IMR-90 (cell line): ENCODE measurements around the gene SIX4. TPM values are rescaled to one million over a fixed set of nuclear protein-coding genes. Genes with fewer than 3 reads are reported as not detected.

Experiments
- ATAC-seq: fragments of 200-7000 bp; cut with Tn5 transposase; 2 replicates; pipeline ENCODE4 v1.9.1; 2020; ENCODE audit warnings: low read depth, mild to moderate bottlenecking, moderate library complexity
- BruUV-seq: library from RNA; stranded (reverse); fragments of 400-500 nt; replicated peaks from 2 replicates; lab custom pipeline; 2021; lab: Mats Ljungman, UMichigan
- CTCF ChIA-PET: fragments of 300-600 bp; formaldehyde crosslinking; extraction: SDS; loops from one replicate; lab custom pipeline; 2021; ENCODE audit warnings: antibody characterized with exemption; lab: Yijun Ruan, JAX
- POLR2A ChIA-PET: fragments of 300-600 bp; sonication (Branson Sonifier 250); formaldehyde crosslinking; loops from one replicate; lab custom pipeline; 2022; ENCODE audit warnings: antibody characterized with exemption; ENCODE audit not compliant: unreplicated experiment; lab: Charles Lee
- DNase-seq: peaks from one replicate; pipeline ENCODE4 v3.0.0; 2013
- H2AFZ ChIP-seq: replicated peaks from 2 replicates; pipeline ENCODE3; 2013; ENCODE audit warnings: low read length, mild to moderate bottlenecking; ENCODE audit not compliant: poor library complexity
- H2AK5ac ChIP-seq: 2 replicates; pipeline ENCODE4 v1.6.1; 2013; ENCODE audit warnings: low read depth, low read length, inconsistent platforms
- H2AK9ac ChIP-seq: replicated peaks from 2 replicates; pipeline ENCODE3; 2013; ENCODE audit warnings: mild to moderate bottlenecking, low read depth, low read length, moderate library complexity; ENCODE audit not compliant: poor library complexity
- H2BK120ac ChIP-seq: 2 replicates; pipeline ENCODE4 v1.6.1; 2013; ENCODE audit warnings: low read depth, low read length, inconsistent platforms
- H2BK15ac ChIP-seq: 3 replicates; pipeline ENCODE4 v1.6.1; 2013; ENCODE audit warnings: low read depth, low read length, inconsistent platforms
- H2BK20ac ChIP-seq: 2 replicates; pipeline ENCODE4 v1.6.1; 2013; ENCODE audit warnings: low read depth, mild to moderate bottlenecking, inconsistent platforms, low read length, moderate library complexity
- H2BK5ac ChIP-seq: 2 replicates; pipeline ENCODE4 v1.6.1; 2013; ENCODE audit warnings: mild to moderate bottlenecking, low read depth, low read length, inconsistent platforms; ENCODE audit not compliant: poor library complexity, severe bottlenecking
- H3K14ac ChIP-seq: replicated peaks from 2 replicates; pipeline ENCODE4 v1.6.1; 2013; ENCODE audit warnings: low read depth, low read length, inconsistent platforms
- H3K18ac ChIP-seq: 2 replicates; pipeline ENCODE4 v1.6.1; 2013; ENCODE audit warnings: low read depth, low read length, control low read depth
- H3K23ac ChIP-seq: 2 replicates; pipeline ENCODE4 v1.6.1; 2013; ENCODE audit warnings: low read depth, low read length, inconsistent platforms
- H3K27ac ChIP-seq: 2 replicates; pipeline ENCODE4 v1.5.1; 2013; ENCODE audit warnings: mild to moderate bottlenecking, control low read depth, low read length; ENCODE audit not compliant: insufficient read depth
- H3K27me3 ChIP-seq: 2 replicates; pipeline ENCODE4 v1.6.1; 2013; ENCODE audit warnings: low read length; ENCODE audit not compliant: control insufficient read depth, insufficient read depth
- H3K36me3 ChIP-seq: 2 replicates; pipeline ENCODE4 v1.6.1; 2013; ENCODE audit warnings: low read length, mixed read lengths; ENCODE audit not compliant: control insufficient read depth, insufficient read depth
- H3K4ac ChIP-seq: 2 replicates; pipeline ENCODE4 v1.6.1; 2013; ENCODE audit warnings: low read depth, low read length, inconsistent platforms
- H3K4me1 ChIP-seq: 2 replicates; pipeline ENCODE4 v1.6.1; 2013; ENCODE audit warnings: low read length, mixed read lengths; ENCODE audit not compliant: control insufficient read depth, insufficient read depth
- H3K4me2 ChIP-seq: 2 replicates; pipeline ENCODE4 v1.6.1; 2013; ENCODE audit warnings: low read depth, mild to moderate bottlenecking, control low read depth, low read length, moderate library complexity
- H3K4me3 ChIP-seq: 2 replicates; pipeline ENCODE4 v1.5.1; 2013; ENCODE audit warnings: low read depth, mild to moderate bottlenecking, control low read depth, low read length, moderate library complexity; ENCODE audit not compliant: insufficient read depth
- H3K56ac ChIP-seq: 2 replicates; pipeline ENCODE4 v1.6.1; 2013; ENCODE audit warnings: low read length, inconsistent platforms; ENCODE audit not compliant: insufficient read depth; ENCODE audit errors: extremely low read depth
- H3K79me1 ChIP-seq, 2 experiments: 2 replicates each; pipeline ENCODE4 v1.6.1; 2013; ENCODE audit warnings: low read length in 2 of 2, inconsistent platforms in 1 of 2, low read depth in 1 of 2
- H3K9ac ChIP-seq: 2 replicates; pipeline ENCODE4 v1.6.1; 2013; ENCODE audit warnings: low read depth, low read length, control low read depth
- H3K9me1 ChIP-seq: 2 replicates; pipeline ENCODE4 v1.6.1; 2013; ENCODE audit warnings: low read length, inconsistent platforms; ENCODE audit not compliant: insufficient read depth
- H3K9me3 ChIP-seq: 2 replicates; pipeline ENCODE4 v1.6.1; 2013; ENCODE audit warnings: low read length; ENCODE audit not compliant: control insufficient read depth, insufficient read depth
- H4K20me1 ChIP-seq: 2 replicates; pipeline ENCODE4 v1.6.1; 2013; ENCODE audit warnings: low read length, inconsistent platforms; ENCODE audit not compliant: insufficient read depth
- H4K5ac ChIP-seq: 2 replicates; pipeline ENCODE4 v1.6.1; 2013; ENCODE audit warnings: mild to moderate bottlenecking, low read depth, low read length, control low read depth
- H4K8ac ChIP-seq, 2 experiments: 2 replicates each; pipeline ENCODE4 v1.6.1; 2013; ENCODE audit warnings: low read depth in 2 of 2, low read length in 2 of 2, control low read depth in 1 of 2, inconsistent platforms in 1 of 2
- H4K91ac ChIP-seq: 2 replicates; pipeline ENCODE4 v1.6.1; 2013; ENCODE audit warnings: low read depth, low read length, inconsistent platforms; ENCODE audit not compliant: insufficient read depth
- BHLHE40 ChIP-seq: fragments of 150-350 bp; IDR thresholded peaks from 2 replicates; pipeline ENCODE4 v1.6.1; 2016; ENCODE audit warnings: mild to moderate bottlenecking, low read depth, low read length
- CEBPB ChIP-seq: IDR thresholded peaks from 2 replicates; pipeline ENCODE4 v1.6.1; 2012; ENCODE audit warnings: low read depth, low read length, improper control_type of control experiment
- CHD1 ChIP-seq: IDR thresholded peaks from 2 replicates; pipeline ENCODE4 v1.6.1; 2012; ENCODE audit warnings: low read depth, low read length, improper control_type of control experiment
- CTCF ChIP-seq: conservative IDR thresholded peaks from 2 replicates; pipeline ENCODE4 v1.5.1; 2012; ENCODE audit warnings: mild to moderate bottlenecking, low read depth, low read length, improper control_type of control experiment
- ELK1 ChIP-seq: fragments of 150-350 bp; IDR thresholded peaks from 2 replicates; pipeline ENCODE4 v1.6.1; 2016; ENCODE audit warnings: low read depth, mild to moderate bottlenecking, low read length, moderate library complexity, borderline replicate concordance
- FOS ChIP-seq: fragments of 150-350 bp; IDR thresholded peaks from 2 replicates; pipeline ENCODE4 v1.6.1; 2016; ENCODE audit warnings: low read depth, low read length
- MAFK ChIP-seq: IDR thresholded peaks from 2 replicates; pipeline ENCODE4 v1.6.1; 2012; ENCODE audit warnings: low read depth, low read length, improper control_type of control experiment
- MAZ ChIP-seq: IDR thresholded peaks from 2 replicates; pipeline ENCODE4 v1.6.1; 2012; ENCODE audit warnings: low read depth, mild to moderate bottlenecking, low read length, improper control_type of control experiment, moderate library complexity, borderline replicate concordance
- MXI1 ChIP-seq: IDR thresholded peaks from 2 replicates; pipeline ENCODE4 v1.6.1; 2012; ENCODE audit warnings: low read depth, mild to moderate bottlenecking, low read length, moderate library complexity, borderline replicate concordance
- NFE2L2 ChIP-seq: fragments of 150-350 bp; IDR thresholded peaks from 2 replicates; pipeline ENCODE4 v1.6.1; 2016; ENCODE audit warnings: low read depth, mild to moderate bottlenecking, low read length
- POLR2A ChIP-seq: IDR thresholded peaks from 2 replicates; pipeline ENCODE4 v1.6.1; 2012; ENCODE audit warnings: mild to moderate bottlenecking, low read depth, low read length
- RAD21 ChIP-seq: IDR thresholded peaks from 2 replicates; pipeline ENCODE4 v1.6.1; 2012; ENCODE audit warnings: low read length, improper control_type of control experiment
- RCOR1 ChIP-seq: IDR thresholded peaks from 2 replicates; pipeline ENCODE4 v1.6.1; 2012; ENCODE audit warnings: mild to moderate bottlenecking, low read length, improper control_type of control experiment; ENCODE audit not compliant: insufficient replicate concordance
- RFX5 ChIP-seq: IDR thresholded peaks from 2 replicates; pipeline ENCODE4 v1.8.0; 2012; ENCODE audit warnings: low read depth, mild to moderate bottlenecking, low read length, moderate library complexity
- SMC3 ChIP-seq: fragments of 150-350 bp; IDR thresholded peaks from 2 replicates; pipeline ENCODE4 v1.6.1; 2016; ENCODE audit warnings: low read depth, mild to moderate bottlenecking, antibody characterized with exemption, low read length, moderate library complexity
- USF2 ChIP-seq: fragments of 150-350 bp; IDR thresholded peaks from 2 replicates; pipeline ENCODE4 v1.6.1; 2017; ENCODE audit warnings: mild to moderate bottlenecking, antibody characterized with exemption, low read length, low read depth
- dilution Hi-C: fragments of 300-500 bp; cut with HindIII; formaldehyde crosslinking; loops from one replicate; pipeline ENCODE4 v1.14.3; 2018; ENCODE audit warnings: low sequenced_read_pairs; ENCODE audit not compliant: unreplicated experiment
- in situ Hi-C: fragments of 300-500 bp; cut with MboI; formaldehyde crosslinking; loops from 3 replicates; pipeline ENCODE4 v1.14.3; 2019; ENCODE audit warnings: low sequenced_read_pairs, inconsistent platforms, mixed read lengths
- intact Hi-C: fragments of 100-400 bp; cut with micrococcal nuclease; formaldehyde crosslinking; loops from 2 replicates; pipeline ENCODE4 v1.10.0; 2022
- polyA plus RNA-seq, 3 experiments: library from polyadenylated mRNA; depleted of rRNA; stranded (reverse); fragments of >200 nt; gene quantifications; 2 replicates each; pipeline ENCODE4 v1.2.3, GENCODE V29; 2012; ENCODE audit warnings: low replicate concordance in 1 of 3
- total RNA-seq: library from RNA; depleted of rRNA; stranded (reverse); fragments of >200 nt; gene quantifications from 2 replicates; pipeline ENCODE4 v1.2.3, GENCODE V29; 2012

SIX4 gene
- total and polyA plus RNA-seq, 2 of the 4 experiments (the other 2 are of a cell fraction), result 7.1 to 42.7 TPM

- no peaks in the 10 kb centered on the region for H3K4me1 ChIP-seq
- no peak for TF ChIP-seq CEBPB
- no peak for TF ChIP-seq USF2
- no peak for TF ChIP-seq ELK1
- TF ChIP-seq RFX5, result no peak
- TF ChIP-seq CTCF, result no peak
- no peak for TF ChIP-seq CHD1
- TF ChIP-seq MAZ, result no peak
- TF ChIP-seq SMC3, result no peak
- no peak for TF ChIP-seq NFE2L2
- no peak for TF ChIP-seq MAFK
- TF ChIP-seq RCOR1, result no peak
- no peak for TF ChIP-seq BHLHE40
- TF ChIP-seq POLR2A, result no peak
- no peak for TF ChIP-seq FOS
- no peak for TF ChIP-seq MXI1
- no peak for TF ChIP-seq RAD21
- H2AK5ac ChIP-seq, result no peak overlapping the region
- H2AFZ ChIP-seq, result no peak overlapping the region
- no peaks in the 10 kb centered on the region for H3K36me3 ChIP-seq
- H2AK9ac ChIP-seq, result no peak overlapping the region
- no peak overlapping the region for H3K4me2 ChIP-seq
- DNase-seq (no peak), ATAC-seq (no peak)
- in situ Hi-C loops, result no loop called here
- no peak overlapping the region for H3K27ac ChIP-seq
- no peak overlapping the region for H3K18ac ChIP-seq
- dilution Hi-C loops, result no loop called here
- H3K4ac ChIP-seq, result no peak overlapping the region
- H2BK5ac ChIP-seq, result no peak overlapping the region
- no peak overlapping the region for H2BK20ac ChIP-seq
- ChIA-PET POLR2A (no interaction called here), CTCF (no interaction called here)
- H3K4me3 ChIP-seq, result no peak overlapping the region
- H3K9ac ChIP-seq, result no peak overlapping the region
- BruUV-seq, result no TSS peak
- H3K23ac ChIP-seq, result 0 out of 2 replicates have a peak overlapping the region, but pooled peaks have one; percentile 31
- no peaks in the 10 kb centered on the region for H3K9me3 ChIP-seq
- H3K27me3 ChIP-seq, result no peaks in the 10 kb centered on the region
- H4K91ac ChIP-seq, result no peak overlapping the region
- H2BK15ac ChIP-seq, result no peak overlapping the region
- no peak overlapping the region for H3K56ac ChIP-seq
- no peak overlapping the region for H4K8ac ChIP-seq
- H3K14ac ChIP-seq, result no peak overlapping the region
- H2BK120ac ChIP-seq, result no peak overlapping the region
- peaks cover 17% of the 10 kb centered on the region; the same call in 1 of the 2 replicates for H4K20me1 ChIP-seq
- intact Hi-C loops, result no loop called here
- peaks cover 12 to 47% of the 10 kb centered on the region in 2 experiments for H3K79me1 ChIP-seq
- H3K9me1 ChIP-seq, result no peaks in the 10 kb centered on the region
- no peak overlapping the region for H4K5ac ChIP-seq
Measured at GRCh38 chr14:60744566-60744965, 20.4 kb upstream of the SIX4 start.
